Kidney epithelial cell (primary cell): ENCODE data around the gene DGKI. TPM values are rescaled to one million over a fixed set of nuclear protein-coding genes. Genes with fewer than 3 reads are reported as not detected.

ENCODE experiments used
- DNase-seq: peaks from one replicate; pipeline ENCODE4 v3.0.0-alpha.2; 2010; ENCODE audit warnings: low read depth
- H3K27me3 ChIP-seq: 2 replicates; pipeline ENCODE4 v1.6.0; 2011; ENCODE audit warnings: low read length; ENCODE audit not compliant: control insufficient read depth, insufficient read depth
- H3K36me3 ChIP-seq: 2 replicates; pipeline ENCODE4 v1.5.1; 2011; ENCODE audit warnings: low read length; ENCODE audit not compliant: control insufficient read depth, insufficient read depth
- H3K4me3 ChIP-seq: 2 replicates; pipeline ENCODE4 v1.5.1; 2011; ENCODE audit warnings: low read depth, mild to moderate bottlenecking, control low read depth, low read length
- total RNA-seq: library from RNA; depleted of rRNA; stranded (reverse); fragments of >200 nt; gene quantifications from 2 replicates; pipeline ENCODE4 v1.2.3, GENCODE V29; 2015
- TF ChIP-seq, protein P1 (sequence below): IDR thresholded peaks from 2 replicates; pipeline ENCODE4 v1.5.1; 2011; ENCODE audit warnings: mild to moderate bottlenecking, moderate library complexity, low read length, control low read depth, inconsistent platforms; ENCODE audit not compliant: insufficient read depth, poor library complexity, severe bottlenecking

The DGKI gene
- total RNA-seq, 1 donor from 2014 or later = 3.5 TPM

DNA sequence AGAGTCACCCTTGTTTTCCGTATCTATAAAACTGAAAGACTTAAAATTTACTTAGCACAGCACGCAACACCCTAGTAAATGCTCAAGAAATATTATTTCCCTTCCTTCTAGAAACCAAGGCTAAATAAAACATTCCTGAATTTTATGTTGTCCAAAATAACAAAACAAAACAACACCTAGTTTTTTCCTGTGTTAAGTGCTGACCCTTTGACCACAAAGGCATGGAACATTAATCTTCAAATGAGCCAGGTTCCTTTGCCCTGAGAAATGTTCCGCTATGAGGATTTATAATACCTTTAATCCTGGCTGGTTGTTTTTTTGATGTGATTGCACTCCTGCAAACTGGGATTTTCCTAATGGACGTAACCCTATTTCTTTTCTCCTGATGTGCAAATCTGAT is 29.0 kb upstream of the DGKI start:
- Histone ChIP-seq H3K4me3 (no peak overlapping the region), H3K36me3 (no peaks in the 10 kb centered on the region), H3K27me3 (no peaks in the 10 kb centered on the region)
- no peak for DNase-seq
- TF ChIP-seq, protein P1, sequence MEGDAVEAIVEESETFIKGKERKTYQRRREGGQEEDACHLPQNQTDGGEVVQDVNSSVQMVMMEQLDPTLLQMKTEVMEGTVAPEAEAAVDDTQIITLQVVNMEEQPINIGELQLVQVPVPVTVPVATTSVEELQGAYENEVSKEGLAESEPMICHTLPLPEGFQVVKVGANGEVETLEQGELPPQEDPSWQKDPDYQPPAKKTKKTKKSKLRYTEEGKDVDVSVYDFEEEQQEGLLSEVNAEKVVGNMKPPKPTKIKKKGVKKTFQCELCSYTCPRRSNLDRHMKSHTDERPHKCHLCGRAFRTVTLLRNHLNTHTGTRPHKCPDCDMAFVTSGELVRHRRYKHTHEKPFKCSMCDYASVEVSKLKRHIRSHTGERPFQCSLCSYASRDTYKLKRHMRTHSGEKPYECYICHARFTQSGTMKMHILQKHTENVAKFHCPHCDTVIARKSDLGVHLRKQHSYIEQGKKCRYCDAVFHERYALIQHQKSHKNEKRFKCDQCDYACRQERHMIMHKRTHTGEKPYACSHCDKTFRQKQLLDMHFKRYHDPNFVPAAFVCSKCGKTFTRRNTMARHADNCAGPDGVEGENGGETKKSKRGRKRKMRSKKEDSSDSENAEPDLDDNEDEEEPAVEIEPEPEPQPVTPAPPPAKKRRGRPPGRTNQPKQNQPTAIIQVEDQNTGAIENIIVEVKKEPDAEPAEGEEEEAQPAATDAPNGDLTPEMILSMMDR = no peak

DNA sequence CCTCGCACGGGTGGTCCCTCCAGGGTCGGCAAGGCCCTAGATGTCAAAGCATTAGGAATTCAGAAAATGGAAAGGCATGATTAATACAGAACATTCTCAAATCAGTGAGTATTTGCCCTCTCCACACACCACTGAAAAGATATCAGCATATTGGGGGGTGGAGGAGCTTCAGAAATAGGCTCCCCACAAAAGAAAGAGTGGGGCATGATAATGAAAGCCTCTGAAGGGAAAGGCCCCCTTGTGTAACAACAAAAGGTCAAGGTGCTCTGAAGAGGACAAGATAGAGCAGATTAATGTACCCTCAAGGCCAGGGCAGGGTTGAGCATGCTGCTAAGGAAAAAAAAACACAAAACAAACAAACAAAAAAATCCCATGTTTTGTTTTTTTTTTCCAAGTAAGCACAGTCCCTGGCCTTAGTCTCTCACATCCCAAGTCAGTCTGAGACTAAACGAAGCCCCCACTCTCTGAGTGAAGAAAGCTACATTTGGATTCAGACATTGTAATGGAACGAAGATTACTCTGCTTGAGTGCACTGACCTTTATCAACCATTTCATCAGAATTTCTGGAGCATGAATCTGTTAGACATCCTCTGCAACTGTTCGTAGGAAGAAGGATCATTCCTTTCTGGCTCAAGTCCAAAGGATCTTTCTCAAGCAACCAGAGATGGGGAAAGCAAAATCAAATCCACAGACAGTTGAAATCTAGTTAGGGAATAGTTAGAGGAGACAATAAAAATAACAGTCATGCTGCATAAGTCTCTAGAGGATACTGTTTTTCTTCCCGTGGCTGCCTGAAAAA is 27.4 kb upstream of the DGKI start:
- no peaks in the 10 kb centered on the region for H3K36me3 ChIP-seq
- peak; percentile 62 for DNase-seq
- no peak overlapping the region for H3K4me3 ChIP-seq
- TF ChIP-seq, protein P1 = no peak
- no peaks in the 10 kb centered on the region for H3K27me3 ChIP-seq

- H3K36me3 ChIP-seq = no peaks in the 10 kb centered on the region
- DNase-seq = no peak
- H3K4me3 ChIP-seq = no peak overlapping the region
- TF ChIP-seq, protein P1 = no peak
- no peaks in the 10 kb centered on the region for H3K27me3 ChIP-seq
Observed at GRCh38 chr7:137873524-137873923, 26.8 kb upstream of the DGKI start.

- H3K36me3 ChIP-seq = no peaks in the 10 kb centered on the region
- no peak overlapping the region for H3K4me3 ChIP-seq
- DNase-seq = no peak
- H3K27me3 ChIP-seq = no peaks in the 10 kb centered on the region
- TF ChIP-seq, protein P1 = no peak
Observed at GRCh38 chr7:137871170-137871915, 24.6 kb upstream of the DGKI start.

DNA sequence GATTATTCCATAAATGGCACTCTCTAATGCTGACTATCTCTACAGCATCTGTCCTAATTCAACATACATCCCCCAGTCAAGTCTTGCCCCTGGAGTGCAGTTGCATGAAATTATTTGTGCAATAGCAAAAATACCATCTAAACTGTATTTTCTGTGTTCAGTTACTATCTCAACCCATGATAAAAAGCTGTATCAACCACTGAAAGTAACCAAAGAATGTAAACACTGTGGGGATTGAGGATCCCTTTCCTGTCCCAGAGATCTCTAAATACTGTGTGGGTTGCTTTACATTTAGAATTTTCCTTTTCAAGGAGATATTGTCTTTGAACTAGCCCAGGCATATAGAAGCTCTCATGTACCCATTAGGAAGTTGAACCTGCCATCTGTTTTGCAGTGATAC is 23.9 kb upstream of the DGKI start:
- no peaks in the 10 kb centered on the region for H3K36me3 ChIP-seq
- no peak overlapping the region for H3K4me3 ChIP-seq
- TF ChIP-seq, protein P1 = no peak
- no peaks in the 10 kb centered on the region for H3K27me3 ChIP-seq
- no peak for DNase-seq

DNA sequence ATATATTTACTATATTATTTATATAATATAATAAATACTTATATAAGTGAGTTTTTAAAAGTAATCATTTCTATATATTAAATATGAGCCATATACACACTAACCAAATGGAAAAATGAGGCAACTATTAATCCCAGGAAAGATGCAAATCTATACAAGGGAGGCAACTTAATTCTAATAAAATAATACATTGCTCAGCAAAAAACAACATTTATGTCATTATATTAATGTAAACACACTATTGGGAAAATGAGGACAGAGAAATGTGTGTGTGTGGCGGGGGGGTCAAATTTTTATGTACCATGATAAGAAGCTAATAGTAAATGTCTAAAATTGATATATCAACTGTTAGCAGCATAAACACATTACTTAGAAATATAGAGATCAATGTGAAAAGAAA is 23.3 kb upstream of the DGKI start:
- H3K36me3 ChIP-seq = no peaks in the 10 kb centered on the region
- DNase-seq = no peak
- H3K4me3 ChIP-seq = no peak overlapping the region
- TF ChIP-seq, protein P1 = no peak
- no peaks in the 10 kb centered on the region for H3K27me3 ChIP-seq
